ENCODE data around the gene KAZN. TPM values are rescaled to one million over a fixed set of nuclear protein-coding genes. Genes with fewer than 3 reads are reported as not detected.

Gene KAZN
- total RNA-seq, 6 experiments from 2014 or later: 13.1 to 22.3 (median 20.7) TPM

- TF ChIP-seq, protein P1, sequence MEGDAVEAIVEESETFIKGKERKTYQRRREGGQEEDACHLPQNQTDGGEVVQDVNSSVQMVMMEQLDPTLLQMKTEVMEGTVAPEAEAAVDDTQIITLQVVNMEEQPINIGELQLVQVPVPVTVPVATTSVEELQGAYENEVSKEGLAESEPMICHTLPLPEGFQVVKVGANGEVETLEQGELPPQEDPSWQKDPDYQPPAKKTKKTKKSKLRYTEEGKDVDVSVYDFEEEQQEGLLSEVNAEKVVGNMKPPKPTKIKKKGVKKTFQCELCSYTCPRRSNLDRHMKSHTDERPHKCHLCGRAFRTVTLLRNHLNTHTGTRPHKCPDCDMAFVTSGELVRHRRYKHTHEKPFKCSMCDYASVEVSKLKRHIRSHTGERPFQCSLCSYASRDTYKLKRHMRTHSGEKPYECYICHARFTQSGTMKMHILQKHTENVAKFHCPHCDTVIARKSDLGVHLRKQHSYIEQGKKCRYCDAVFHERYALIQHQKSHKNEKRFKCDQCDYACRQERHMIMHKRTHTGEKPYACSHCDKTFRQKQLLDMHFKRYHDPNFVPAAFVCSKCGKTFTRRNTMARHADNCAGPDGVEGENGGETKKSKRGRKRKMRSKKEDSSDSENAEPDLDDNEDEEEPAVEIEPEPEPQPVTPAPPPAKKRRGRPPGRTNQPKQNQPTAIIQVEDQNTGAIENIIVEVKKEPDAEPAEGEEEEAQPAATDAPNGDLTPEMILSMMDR (IDR thresholded peaks at IDR 0.05): no peak
- Mint-ChIP-seq H3K36me3 (ENCODE audit: low read depth) (no peaks in the 10 kb centered on the region), H3K27me3 (ENCODE audit: insufficient read depth) (peaks cover 7% of the 10 kb centered on the region), H3K4me3 (no peak overlapping the region), H3K4me1 (ENCODE audit: low read depth) (peaks cover 4% of the 10 kb centered on the region; the same call in 1 of the 2 replicates), H3K9me3 (peaks cover 6% of the 10 kb centered on the region), H3K27ac (no peak overlapping the region)
- DNase-seq: no peak
These were observed 508.7 kb downstream of the KAZN start for GRCh38 chr1:15107058-15107687.

DNA sequence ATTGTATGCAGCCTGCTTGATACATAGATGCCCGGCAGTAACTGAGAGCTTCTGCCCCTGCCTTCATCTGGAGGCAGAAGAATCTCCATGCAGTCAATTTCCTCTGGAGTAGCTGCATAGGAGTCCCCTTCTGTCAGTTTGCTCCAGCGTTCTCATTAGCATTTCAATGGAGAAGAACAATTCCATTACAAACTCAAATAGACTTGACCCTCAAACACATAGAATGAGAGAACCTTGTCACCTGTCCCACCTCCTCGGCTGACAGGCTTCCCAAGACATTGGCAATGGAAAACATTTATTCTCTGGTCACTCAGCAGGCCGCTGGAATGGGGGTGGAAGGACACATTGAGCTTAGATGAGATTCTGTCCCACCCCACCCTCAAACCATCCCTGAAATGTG, 509.4 kb downstream of the KAZN start:
- no peaks in the 10 kb centered on the region for H3K36me3 Mint-ChIP-seq (ENCODE audit: low read depth)
- TF ChIP-seq, protein P1 (IDR thresholded peaks at IDR 0.05): no peak
- DNase-seq: no peak
- peaks cover 6% of the 10 kb centered on the region for H3K9me3 Mint-ChIP-seq
- peaks cover 5% of the 10 kb centered on the region; the same call in 1 of the 2 replicates for H3K4me1 Mint-ChIP-seq (ENCODE audit: low read depth)
- H3K27me3 Mint-ChIP-seq (ENCODE audit: insufficient read depth): peaks cover 7% of the 10 kb centered on the region
- H3K27ac Mint-ChIP-seq: no peak overlapping the region
- no peak overlapping the region for H3K4me3 Mint-ChIP-seq

GRCh38 chr1:15110128-15110866, 511.8 kb downstream of the KAZN start:
- Mint-ChIP-seq H3K36me3 (ENCODE audit: low read depth) (no peaks in the 10 kb centered on the region), H3K27me3 (ENCODE audit: insufficient read depth) (peaks cover 13% of the 10 kb centered on the region), H3K4me1 (ENCODE audit: low read depth) (peaks cover 5% of the 10 kb centered on the region; the same call in 1 of the 2 replicates), H3K9me3 (no peaks in the 10 kb centered on the region), H3K27ac (no peak overlapping the region), H3K4me3 (no peak overlapping the region)
- TF ChIP-seq, protein P1 (IDR thresholded peaks at IDR 0.05): peak; percentile 16; the same call in 1 of the 2 replicates
- DNase-seq: no peak

DNA sequence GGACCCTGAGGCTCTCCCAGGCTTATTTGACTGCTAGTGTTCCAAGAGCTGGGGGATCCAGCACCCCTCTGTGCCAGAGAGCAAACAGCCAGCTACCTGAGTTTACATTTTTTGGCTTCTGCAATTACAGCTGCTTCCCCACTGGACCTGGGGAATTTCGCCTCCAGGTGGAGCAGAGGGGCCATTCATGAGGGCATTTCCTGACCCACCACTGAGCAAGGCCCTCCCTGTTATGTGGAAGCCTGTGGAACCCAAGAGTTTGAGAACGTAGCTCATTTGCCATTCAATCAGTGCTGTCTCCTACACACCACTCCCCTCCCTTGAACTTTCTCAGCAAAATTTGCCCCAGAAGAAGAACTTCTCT, 512.4 kb downstream of the KAZN start:
- H3K4me3 Mint-ChIP-seq: no peak overlapping the region
- peaks cover 5% of the 10 kb centered on the region; the same call in 1 of the 2 replicates for H3K4me1 Mint-ChIP-seq (ENCODE audit: low read depth)
- H3K27me3 Mint-ChIP-seq (ENCODE audit: insufficient read depth): peaks cover 17% of the 10 kb centered on the region
- TF ChIP-seq, protein P1 (IDR thresholded peaks at IDR 0.05): no peak
- no peaks in the 10 kb centered on the region for H3K36me3 Mint-ChIP-seq (ENCODE audit: low read depth)
- no peak overlapping the region for H3K27ac Mint-ChIP-seq
- H3K9me3 Mint-ChIP-seq: no peaks in the 10 kb centered on the region
- DNase-seq: no peak

- Mint-ChIP-seq H3K9me3 (no peaks in the 10 kb centered on the region), H3K4me3 (no peak overlapping the region), H3K27me3 (ENCODE audit: insufficient read depth) (peaks cover 18% of the 10 kb centered on the region), H3K4me1 (ENCODE audit: low read depth) (peaks cover 5% of the 10 kb centered on the region; the same call in 1 of the 2 replicates), H3K27ac (no peak overlapping the region), H3K36me3 (ENCODE audit: low read depth) (no peaks in the 10 kb centered on the region)
- no peak for DNase-seq
- TF ChIP-seq, protein P1 (IDR thresholded peaks at IDR 0.05): no peak
These were observed 514.7 kb downstream of the KAZN start for GRCh38 chr1:15113146-15113545.

Data from HFFc6 (cell line).